Measurements from ENCODE around the gene TGM2. TPM values are rescaled to one million over a fixed set of nuclear protein-coding genes. Genes with fewer than 3 reads are reported as not detected.
A peak's percentile ranks its signal among the peaks of the same experiment; 100 is the strongest.

The TGM2 gene
- total and polyA plus RNA-seq, 9 of the 15 experiments (the other 6 are each of a cell fraction or from before 2014, with no cell fraction given), result 5.5 to 78.5 (median 37.6) TPM

- TF ChIP-seq, protein P1, sequence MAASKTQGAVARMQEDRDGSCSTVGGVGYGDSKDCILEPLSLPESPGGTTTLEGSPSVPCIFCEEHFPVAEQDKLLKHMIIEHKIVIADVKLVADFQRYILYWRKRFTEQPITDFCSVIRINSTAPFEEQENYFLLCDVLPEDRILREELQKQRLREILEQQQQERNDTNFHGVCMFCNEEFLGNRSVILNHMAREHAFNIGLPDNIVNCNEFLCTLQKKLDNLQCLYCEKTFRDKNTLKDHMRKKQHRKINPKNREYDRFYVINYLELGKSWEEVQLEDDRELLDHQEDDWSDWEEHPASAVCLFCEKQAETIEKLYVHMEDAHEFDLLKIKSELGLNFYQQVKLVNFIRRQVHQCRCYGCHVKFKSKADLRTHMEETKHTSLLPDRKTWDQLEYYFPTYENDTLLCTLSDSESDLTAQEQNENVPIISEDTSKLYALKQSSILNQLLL (CRISPR knock-in tag; IDR thresholded peaks at IDR 0.05; ENCODE audit: borderline replicate concordance), result no peak
- no peak for TF ChIP-seq DEAF1 (CRISPR knock-in tag; IDR thresholded peaks at IDR 0.05)
- peak; percentile 89 for TF ChIP-seq NFIC (IDR thresholded peaks at IDR 0.05)
- no peak for TF ChIP-seq RCOR1 (IDR thresholded peaks at IDR 0.05; ENCODE audit: borderline replicate concordance in 1 of 2, low read depth in 2 of 2, low read length in 2 of 2)
These were observed 38.7 kb downstream of the TGM2 start (continued) for GRCh38 chr20:38126146-38126921.
